Coronary artery (tissue), 2 donors: ENCODE data around the gene CCSER1.
"Not testable (repeated sequence)": the region's sequence is repeated elsewhere in the genome, so short reads cannot be mapped to it uniquely, and the experiment has no call there.

Experiments
- DNase-seq: peaks from one replicate; pipeline ENCODE4 v3.0.0-alpha.2; 2017; ENCODE audit warnings: low spot score
- H3K27ac ChIP-seq, 2 donors: fragments of 200-600 bp; sonication (generic); one replicate each; pipeline ENCODE4 v1.5.1; 2016 to 2019
- H3K4me3 ChIP-seq: fragments of 200-600 bp; sonication (generic); 2 replicates; pipeline ENCODE4 v1.5.1; 2016; ENCODE audit warnings: mild to moderate bottlenecking, moderate library complexity
- CTCF ChIP-seq: fragments of 200-600 bp; sonication (generic); IDR thresholded peaks from one replicate; pipeline ENCODE4 v1.5.1; 2019; ENCODE audit warnings: antibody characterized with exemption

The CCSER1 gene

GRCh38 chr4:91198951-91199350, 1071.8 kb downstream of the CCSER1 start:
- Histone ChIP-seq H3K27ac (no peak overlapping the region), H3K4me3 (peak overlapping the region; percentile 37)
- no peak for TF ChIP-seq CTCF
- DNase-seq = no peak

DNA sequence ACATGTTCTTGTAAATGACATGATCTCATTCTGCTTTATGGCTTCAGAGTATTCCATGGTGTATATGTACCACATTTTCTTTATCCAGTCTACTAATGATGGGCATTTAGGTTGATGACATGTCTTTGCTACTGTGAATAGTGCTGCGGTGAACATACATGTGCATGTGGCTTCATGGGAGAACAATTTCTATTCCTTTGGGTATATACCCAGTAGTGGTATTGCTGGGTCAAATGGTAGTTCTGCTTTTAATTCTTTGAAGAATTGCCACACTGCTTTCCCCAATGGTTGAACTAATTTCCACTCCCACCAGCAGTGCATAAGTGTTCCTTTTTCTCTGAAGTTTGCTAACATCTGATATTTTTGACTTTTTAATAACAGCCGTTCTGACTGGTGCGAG, 1080.3 kb downstream of the CCSER1 start:
- TF ChIP-seq CTCF = no peak
- no peak overlapping the region for H3K27ac ChIP-seq
- DNase-seq = no peak
- no peak overlapping the region for H3K4me3 ChIP-seq

DNA sequence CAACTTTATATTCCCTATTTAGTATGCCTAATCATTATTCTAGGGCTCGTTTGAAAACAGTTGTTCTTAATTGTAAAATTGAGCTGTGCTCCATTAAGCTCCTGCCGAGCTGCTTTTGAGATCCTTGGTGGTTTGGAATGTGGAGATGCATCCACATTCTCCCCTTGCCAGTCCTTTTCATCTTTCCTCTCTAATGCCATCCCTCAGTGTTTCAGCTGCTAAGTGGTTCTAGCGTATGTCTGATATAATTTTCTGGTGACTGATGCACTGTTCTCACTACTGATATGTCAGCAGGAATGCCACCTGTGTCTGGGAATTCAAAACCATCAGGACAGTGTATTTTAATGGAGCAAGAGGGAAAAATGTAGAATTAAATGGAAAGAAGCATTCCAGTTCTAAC, 1085.0 kb downstream of the CCSER1 start:
- H3K4me3 ChIP-seq = no peak overlapping the region
- no peak for DNase-seq
- H3K27ac ChIP-seq = no peak overlapping the region
- TF ChIP-seq CTCF = no peak

DNA sequence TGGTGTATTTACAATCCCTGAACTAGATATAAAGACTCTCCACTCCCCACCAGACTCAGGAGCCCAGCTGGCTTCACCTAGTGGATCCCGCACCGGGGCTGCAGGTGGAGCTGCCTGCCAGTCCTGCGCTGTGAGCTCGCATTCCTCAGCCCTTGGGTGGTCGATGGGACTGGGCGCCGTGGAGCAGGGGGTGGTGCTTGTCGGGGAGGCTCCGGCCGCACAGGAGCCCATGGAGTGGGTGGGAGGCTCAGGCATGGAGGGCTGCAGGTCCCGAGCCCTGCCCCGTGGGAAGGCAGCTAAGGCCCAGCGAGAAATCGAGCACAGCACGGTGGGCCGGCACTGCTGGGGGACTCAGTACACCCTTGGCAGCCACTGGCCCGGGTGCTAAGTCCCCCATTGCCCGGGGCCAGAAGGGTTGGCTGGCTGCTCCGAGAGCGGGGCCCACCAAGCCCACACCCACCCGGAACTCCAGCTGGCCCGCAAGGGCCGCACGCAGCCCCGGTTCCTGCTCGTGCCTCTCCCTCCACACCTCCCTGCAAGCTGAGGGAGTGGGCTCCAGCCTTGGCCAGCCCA, 1090.7 kb downstream of the CCSER1 start:
- not testable (repeated sequence) for DNase-seq, H3K4me3 ChIP-seq, H3K27ac ChIP-seq

DNA sequence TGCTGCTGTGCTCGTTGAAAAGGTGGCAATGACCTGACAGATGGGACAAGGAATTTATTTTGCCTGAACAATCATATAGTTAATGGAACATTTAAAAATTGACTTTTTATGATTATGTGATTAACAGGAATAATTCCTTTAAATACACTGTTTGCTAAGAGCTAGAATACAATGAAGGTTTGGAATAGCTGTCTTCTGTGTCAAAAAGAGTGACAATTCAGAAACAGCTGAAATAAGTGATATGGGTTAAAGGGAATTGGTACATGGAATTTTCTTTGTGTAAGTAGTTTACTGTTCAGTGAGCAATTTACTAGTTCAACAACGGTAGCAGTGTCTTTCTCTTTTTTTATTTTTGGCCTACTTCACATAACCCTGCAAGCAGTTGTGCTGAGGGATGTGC, 1093.1 kb downstream of the CCSER1 start:
- DNase-seq = no peak
- Histone ChIP-seq H3K4me3 (no peak overlapping the region), H3K27ac (no peak overlapping the region)
- no peak for TF ChIP-seq CTCF

GRCh38 chr4:91222014-91222413, 1094.8 kb downstream of the CCSER1 start:
- DNase-seq = no peak
- TF ChIP-seq CTCF = no peak
- H3K27ac ChIP-seq = no peak overlapping the region
- H3K4me3 ChIP-seq = no peak overlapping the region

- no peak for DNase-seq
- Histone ChIP-seq H3K4me3 (no peak overlapping the region), H3K27ac (no peak overlapping the region)
- no peak for TF ChIP-seq CTCF
These were observed 1099.7 kb downstream of the CCSER1 start for GRCh38 chr4:91226867-91227266.

GRCh38 chr4:91228659-91229058, 1101.5 kb downstream of the CCSER1 start:
- H3K27ac ChIP-seq = no peak overlapping the region
- no peak for TF ChIP-seq CTCF
- H3K4me3 ChIP-seq = no peak overlapping the region
- no peak for DNase-seq
